ENCODE data around the gene GLRX5. TPM values are rescaled to one million over a fixed set of nuclear protein-coding genes. Genes with fewer than 3 reads are reported as not detected.

Gene GLRX5
- total RNA-seq, 1 donor from 2014 or later = 33.4 TPM

DNA sequence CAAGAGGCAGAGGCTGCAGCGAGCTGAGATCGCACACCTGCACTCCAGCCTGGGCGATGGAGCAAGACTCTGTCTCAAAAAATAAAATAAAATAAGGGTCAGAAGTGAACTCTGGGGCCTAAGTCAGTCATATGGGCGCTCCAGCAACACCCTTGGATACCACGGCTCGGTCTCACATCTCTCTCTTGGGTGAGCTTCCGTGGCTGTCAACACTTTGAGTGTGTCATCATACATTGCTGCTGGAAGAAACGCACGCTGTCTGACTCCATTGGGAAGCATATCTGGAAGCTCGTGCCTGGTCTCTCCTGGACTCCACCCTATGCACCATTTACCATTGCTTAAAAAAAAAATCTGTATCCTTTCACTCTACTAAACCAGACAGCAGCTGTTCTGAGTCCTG lies 20.2 kb downstream of the GLRX5 start:
- Mint-ChIP-seq H3K9me3 (ENCODE audit: low read depth) (peaks cover 4% of the 10 kb centered on the region), H3K4me1 (ENCODE audit: low read depth) (no peaks in the 10 kb centered on the region), H3K27ac (ENCODE audit: unreplicated experiment) (no peak overlapping the region), H3K36me3 (ENCODE audit: low read depth) (peaks cover 2% of the 10 kb centered on the region), H3K4me3 (ENCODE audit: unreplicated experiment) (no peak overlapping the region), H3K27me3 (ENCODE audit: low read depth) (no peaks in the 10 kb centered on the region)
- TF ChIP-seq, protein P1, sequence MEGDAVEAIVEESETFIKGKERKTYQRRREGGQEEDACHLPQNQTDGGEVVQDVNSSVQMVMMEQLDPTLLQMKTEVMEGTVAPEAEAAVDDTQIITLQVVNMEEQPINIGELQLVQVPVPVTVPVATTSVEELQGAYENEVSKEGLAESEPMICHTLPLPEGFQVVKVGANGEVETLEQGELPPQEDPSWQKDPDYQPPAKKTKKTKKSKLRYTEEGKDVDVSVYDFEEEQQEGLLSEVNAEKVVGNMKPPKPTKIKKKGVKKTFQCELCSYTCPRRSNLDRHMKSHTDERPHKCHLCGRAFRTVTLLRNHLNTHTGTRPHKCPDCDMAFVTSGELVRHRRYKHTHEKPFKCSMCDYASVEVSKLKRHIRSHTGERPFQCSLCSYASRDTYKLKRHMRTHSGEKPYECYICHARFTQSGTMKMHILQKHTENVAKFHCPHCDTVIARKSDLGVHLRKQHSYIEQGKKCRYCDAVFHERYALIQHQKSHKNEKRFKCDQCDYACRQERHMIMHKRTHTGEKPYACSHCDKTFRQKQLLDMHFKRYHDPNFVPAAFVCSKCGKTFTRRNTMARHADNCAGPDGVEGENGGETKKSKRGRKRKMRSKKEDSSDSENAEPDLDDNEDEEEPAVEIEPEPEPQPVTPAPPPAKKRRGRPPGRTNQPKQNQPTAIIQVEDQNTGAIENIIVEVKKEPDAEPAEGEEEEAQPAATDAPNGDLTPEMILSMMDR (IDR thresholded peaks at IDR 0.05) = no peak
- DNase-seq (ENCODE audit: low spot score) = no peak

DNA sequence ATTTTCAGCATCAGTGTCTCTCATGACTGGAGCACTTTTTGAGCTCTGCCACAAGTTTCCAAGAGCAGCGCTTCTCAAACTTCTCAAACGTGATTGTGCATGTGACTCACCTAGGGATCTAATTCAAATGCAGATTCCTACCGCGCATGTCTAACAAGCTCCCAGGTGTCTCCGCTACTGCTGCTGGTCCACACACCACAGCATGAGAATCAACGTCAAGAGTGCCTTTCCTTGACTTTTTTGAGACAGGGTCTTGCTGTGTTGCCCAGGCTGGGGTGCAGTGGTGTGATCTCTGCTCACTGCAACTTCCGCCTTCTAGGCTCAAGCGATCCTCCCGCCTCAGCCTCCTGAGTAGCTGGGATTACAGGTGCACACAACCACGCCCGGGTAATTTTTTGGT lies 22.4 kb downstream of the GLRX5 start:
- Mint-ChIP-seq H3K27me3 (ENCODE audit: low read depth) (peaks cover 3% of the 10 kb centered on the region), H3K9me3 (ENCODE audit: low read depth) (no peaks in the 10 kb centered on the region), H3K27ac (ENCODE audit: unreplicated experiment) (no peak overlapping the region), H3K4me1 (ENCODE audit: low read depth) (no peaks in the 10 kb centered on the region), H3K4me3 (ENCODE audit: unreplicated experiment) (no peak overlapping the region), H3K36me3 (ENCODE audit: low read depth) (no peaks in the 10 kb centered on the region)
- TF ChIP-seq, protein P1 (IDR thresholded peaks at IDR 0.05) = no peak
- no peak for DNase-seq (ENCODE audit: low spot score)

DNA sequence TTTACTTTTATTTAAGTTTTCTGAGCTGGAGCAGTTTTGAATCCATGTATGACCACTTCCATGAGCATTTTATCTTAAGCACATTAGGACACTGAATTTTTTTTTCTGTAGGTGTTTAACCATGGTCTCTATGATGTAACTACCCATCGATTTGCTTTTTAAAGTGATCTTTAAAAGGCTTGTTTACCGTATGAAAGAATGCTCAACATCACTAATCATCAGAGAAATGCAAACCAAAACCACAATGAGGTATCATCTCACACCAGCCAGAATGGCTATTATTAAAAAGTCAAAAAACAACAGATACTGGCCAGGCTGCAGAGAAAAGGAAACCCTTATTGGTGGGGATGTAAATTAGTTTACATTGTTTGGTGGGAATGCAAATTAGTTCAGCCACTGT lies 23.0 kb downstream of the GLRX5 start:
- no peak for DNase-seq (ENCODE audit: low spot score)
- no peaks in the 10 kb centered on the region for H3K4me1 Mint-ChIP-seq (ENCODE audit: low read depth)
- H3K4me3 Mint-ChIP-seq (ENCODE audit: unreplicated experiment) = no peak overlapping the region
- H3K27me3 Mint-ChIP-seq (ENCODE audit: low read depth) = peaks cover 3% of the 10 kb centered on the region
- TF ChIP-seq, protein P1 (IDR thresholded peaks at IDR 0.05) = no peak
- no peaks in the 10 kb centered on the region for H3K9me3 Mint-ChIP-seq (ENCODE audit: low read depth)
- no peaks in the 10 kb centered on the region for H3K36me3 Mint-ChIP-seq (ENCODE audit: low read depth)
- no peak overlapping the region for H3K27ac Mint-ChIP-seq (ENCODE audit: unreplicated experiment)

DNA sequence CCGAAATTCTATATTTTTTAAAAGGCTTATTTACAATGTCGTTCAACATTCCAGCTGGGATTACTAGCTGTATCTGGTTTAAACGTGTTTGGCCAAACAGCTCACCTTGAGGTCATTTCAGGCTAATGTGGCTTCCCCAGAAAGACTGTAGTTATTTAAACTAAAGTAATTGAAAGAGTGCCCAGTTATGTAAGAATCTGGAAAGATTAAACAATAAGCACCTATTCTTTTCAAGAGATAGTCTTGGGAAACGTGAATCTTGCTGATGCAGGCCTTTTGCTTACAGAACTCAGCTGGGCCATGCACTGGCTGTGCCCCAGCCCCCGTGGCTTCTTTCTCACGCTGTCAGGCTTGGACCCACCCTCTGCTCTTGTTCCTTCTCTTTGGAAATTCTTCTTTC lies 24.4 kb downstream of the GLRX5 start:
- H3K36me3 Mint-ChIP-seq (ENCODE audit: low read depth) = no peaks in the 10 kb centered on the region
- H3K27ac Mint-ChIP-seq (ENCODE audit: unreplicated experiment) = no peak overlapping the region
- H3K4me3 Mint-ChIP-seq (ENCODE audit: unreplicated experiment) = no peak overlapping the region
- H3K27me3 Mint-ChIP-seq (ENCODE audit: low read depth) = peaks cover 3% of the 10 kb centered on the region
- TF ChIP-seq, protein P1 (IDR thresholded peaks at IDR 0.05) = no peak
- no peaks in the 10 kb centered on the region for H3K4me1 Mint-ChIP-seq (ENCODE audit: low read depth)
- no peaks in the 10 kb centered on the region for H3K9me3 Mint-ChIP-seq (ENCODE audit: low read depth)
- no peak for DNase-seq (ENCODE audit: low spot score)

DNA sequence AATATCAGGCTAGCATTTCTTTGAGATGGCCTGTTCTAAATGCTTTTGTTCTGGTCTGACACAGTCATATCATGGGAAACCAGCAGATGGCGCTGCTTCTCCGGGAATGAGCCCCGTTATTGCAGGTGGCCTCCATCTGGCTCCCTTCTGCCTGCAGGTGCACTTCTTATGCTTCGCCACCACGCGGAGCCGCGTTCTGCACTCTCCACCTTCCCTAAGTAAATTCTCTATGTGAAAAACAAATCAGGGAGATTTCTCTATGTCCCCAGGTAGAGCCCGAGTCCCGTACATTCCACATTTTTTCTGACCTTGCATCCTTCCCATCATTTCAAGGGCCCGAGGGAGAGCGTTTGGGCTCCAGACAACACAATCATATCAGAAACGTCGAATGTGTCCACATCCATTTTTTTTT lies 26.2 kb downstream of the GLRX5 start:
- no peak for DNase-seq (ENCODE audit: low spot score)
- Mint-ChIP-seq H3K27me3 (ENCODE audit: low read depth) (peaks cover 3% of the 10 kb centered on the region), H3K4me1 (ENCODE audit: low read depth) (no peaks in the 10 kb centered on the region), H3K9me3 (ENCODE audit: low read depth) (no peaks in the 10 kb centered on the region), H3K27ac (ENCODE audit: unreplicated experiment) (no peak overlapping the region), H3K4me3 (ENCODE audit: unreplicated experiment) (no peak overlapping the region), H3K36me3 (ENCODE audit: low read depth) (no peaks in the 10 kb centered on the region)
- TF ChIP-seq, protein P1 (IDR thresholded peaks at IDR 0.05) = peak; percentile 98
